ENCODE results near the gene TAF5L.

GRCh38 chr1:229572286-229572685 lies 53.6 kb downstream of the TAF5L start:
- TF ChIP-seq EZH2 (IDR thresholded peaks at IDR 0.05) (no peak), POLR2AphosphoS5 (IDR thresholded peaks at IDR 0.05; ENCODE audit: borderline replicate concordance, low read depth, low read length) (no peak), FOXP2 (optimal IDR thresholded peaks at IDR 0.05; ENCODE audit: control extremely low read depth, extremely low read length, insufficient read depth) (no peak)

Measured in SK-N-MC (cell line).